HEK293 (cell line): ENCODE data around the gene MS4A14.

Experiments
- CTCF ChIA-PET: fragments of 350-600 bp; formaldehyde crosslinking; extraction: SDS; loops from one replicate; lab custom pipeline; 2021; ENCODE audit warnings: antibody characterized with exemption; lab: Yijun Ruan, JAX
- POLR2A ChIA-PET: fragments of 300-600 bp; formaldehyde crosslinking; extraction: SDS; loops from one replicate; lab custom pipeline; 2020; ENCODE audit warnings: antibody characterized with exemption, inconsistent platforms; lab: Yijun Ruan, JAX
- H3K27ac ChIP-seq: fragments of 200-500 bp; sonication (Bioruptor generic); 2 replicates; pipeline ENCODE4 v1.5.1; 2014; ENCODE audit warnings: low read depth, low read length, control low read depth, inconsistent platforms; ENCODE audit errors: extremely low read depth
- H3K36me3 ChIP-seq, 2 experiments: fragments of 200-500 bp in 1 of 2; sonication (Bioruptor generic) in 1 of 2; 1 replicate in 1 of 2; 2 replicates in 1 of 2; pipeline ENCODE4 v1.5.1; 2014 to 2017; ENCODE audit warnings: inconsistent platforms in 2 of 2, low read length in 2 of 2; ENCODE audit not compliant: control insufficient read depth in 2 of 2, insufficient read depth in 1 of 2
- H3K4me1 ChIP-seq: fragments of 200-500 bp; sonication (Bioruptor generic); 2 replicates; pipeline ENCODE4 v1.5.1; 2014; ENCODE audit warnings: mild to moderate bottlenecking, low read length, inconsistent platforms; ENCODE audit not compliant: control insufficient read depth, insufficient read depth
- H3K4me3 ChIP-seq: 2 replicates; pipeline ENCODE4 v1.5.1; 2011; ENCODE audit warnings: low read depth, mild to moderate bottlenecking, control low read depth, low read length, moderate library complexity
- H3K9me3 ChIP-seq: fragments of 200-500 bp; sonication (Bioruptor generic); 2 replicates; pipeline ENCODE4 v1.5.1; 2014; ENCODE audit warnings: low read depth, low read length, inconsistent platforms; ENCODE audit not compliant: control insufficient read depth, insufficient read depth
- EGR2 ChIP-seq: fragments of 450-650 bp; formaldehyde crosslinking; IDR thresholded peaks from 2 replicates; pipeline ENCODE4 v1.5.1; 2016; ENCODE audit warnings: low read depth, missing biosample characterization, missing genetic modification characterization
- IKZF3 ChIP-seq: fragments of 450-650 bp; IDR thresholded peaks from 2 replicates; pipeline ENCODE4 v1.5.0; 2018; ENCODE audit warnings: missing biosample characterization, mild to moderate bottlenecking, missing genetic modification characterization, moderate library complexity
- MEIS1 ChIP-seq: sonication (generic); formaldehyde crosslinking; IDR thresholded peaks from 2 replicates; pipeline ENCODE4 v1.8.1; 2022; ENCODE audit warnings: missing genetic modification reagents, mild to moderate bottlenecking, borderline replicate concordance
- RBAK ChIP-seq: fragments of 450-650 bp; formaldehyde crosslinking; IDR thresholded peaks from 2 replicates; pipeline ENCODE4 v1.5.1; 2016; ENCODE audit warnings: missing biosample characterization, missing genetic modification characterization
- SCRT2 ChIP-seq: fragments of 450-650 bp; formaldehyde crosslinking; IDR thresholded peaks from 2 replicates; pipeline ENCODE4 v1.5.1; 2016; ENCODE audit warnings: missing biosample characterization, missing genetic modification characterization
- SP2 ChIP-seq: fragments of 450-650 bp; formaldehyde crosslinking; IDR thresholded peaks from 2 replicates; pipeline ENCODE4 v1.5.1; 2016; ENCODE audit warnings: missing biosample characterization, missing genetic modification characterization
- ZBTB20 ChIP-seq: fragments of 450-650 bp; formaldehyde crosslinking; IDR thresholded peaks from 2 replicates; pipeline ENCODE4 v1.5.1; 2016; ENCODE audit warnings: missing biosample characterization, missing genetic modification characterization
- ZBTB26 ChIP-seq: fragments of 450-650 bp; formaldehyde crosslinking; optimal IDR thresholded peaks from 2 replicates; pipeline ENCODE3; 2016; ENCODE audit warnings: missing biosample characterization, mild to moderate bottlenecking, missing genetic modification characterization
- ZFP69B ChIP-seq: fragments of 450-650 bp; formaldehyde crosslinking; IDR thresholded peaks from 2 replicates; pipeline ENCODE4 v1.5.1; 2016; ENCODE audit warnings: missing biosample characterization, missing genetic modification characterization
- ZIC2 ChIP-seq: fragments of 450-650 bp; formaldehyde crosslinking; IDR thresholded peaks from 2 replicates; pipeline ENCODE4 v1.5.1; 2016; ENCODE audit warnings: missing biosample characterization, missing genetic modification characterization
- ZNF133 ChIP-seq: fragments of 450-650 bp; formaldehyde crosslinking; IDR thresholded peaks from 2 replicates; pipeline ENCODE4 v1.5.1; 2016; ENCODE audit warnings: missing biosample characterization, missing genetic modification characterization
- ZNF221 ChIP-seq: fragments of 450-650 bp; formaldehyde crosslinking; IDR thresholded peaks from 2 replicates; pipeline ENCODE4 v1.5.1; 2017; ENCODE audit warnings: missing biosample characterization, missing genetic modification characterization, borderline replicate concordance
- ZNF239 ChIP-seq: fragments of 450-650 bp; formaldehyde crosslinking; IDR thresholded peaks from 2 replicates; pipeline ENCODE4 v1.5.1; 2016; ENCODE audit warnings: missing biosample characterization, missing genetic modification characterization
- ZNF274 ChIP-seq, 2 experiments: fragments of 200-500 bp in 1 of 2; fragments of 450-650 bp in 1 of 2; sonication (Bioruptor generic) in 1 of 2; formaldehyde crosslinking in 1 of 2; IDR thresholded peaks; 2 replicates each; pipeline versions ENCODE4 v1.5.1 to v1.6.1; 2014 to 2016; ENCODE audit warnings: borderline replicate concordance in 1 of 2, inconsistent platforms in 1 of 2, low read length in 1 of 2, missing biosample characterization in 1 of 2, missing genetic modification characterization in 1 of 2
- ZNF302 ChIP-seq: fragments of 450-650 bp; formaldehyde crosslinking; IDR thresholded peaks from 2 replicates; pipeline ENCODE4 v1.5.1; 2016; ENCODE audit warnings: missing biosample characterization, missing genetic modification characterization, low read depth
- ZNF600 ChIP-seq: fragments of 450-650 bp; formaldehyde crosslinking; IDR thresholded peaks from 2 replicates; pipeline ENCODE4 v1.5.1; 2016; ENCODE audit warnings: missing biosample characterization, missing genetic modification characterization
- ZNF654 ChIP-seq: fragments of 450-650 bp; formaldehyde crosslinking; IDR thresholded peaks from 2 replicates; pipeline ENCODE4 v1.5.1; 2016; ENCODE audit warnings: low read depth, missing biosample characterization, missing genetic modification characterization
- ZNF747 ChIP-seq: fragments of 450-650 bp; formaldehyde crosslinking; IDR thresholded peaks from 2 replicates; pipeline ENCODE4 v1.5.1; 2016; ENCODE audit warnings: missing biosample characterization, missing genetic modification characterization
- ZNF76 ChIP-seq: fragments of 450-650 bp; formaldehyde crosslinking; IDR thresholded peaks from 2 replicates; pipeline ENCODE4; 2016; ENCODE audit warnings: low read depth, missing biosample characterization, missing genetic modification characterization, borderline replicate concordance
- ZNF843 ChIP-seq: fragments of 450-650 bp; formaldehyde crosslinking; IDR thresholded peaks from 2 replicates; pipeline ENCODE4 v1.5.1; 2016; ENCODE audit warnings: missing biosample characterization, missing genetic modification characterization
- ZSCAN16 ChIP-seq: fragments of 450-650 bp; formaldehyde crosslinking; IDR thresholded peaks from 2 replicates; pipeline ENCODE4 v1.5.1; 2016; ENCODE audit warnings: missing biosample characterization, missing genetic modification characterization
- ZSCAN30 ChIP-seq: fragments of 450-650 bp; IDR thresholded peaks from 2 replicates; pipeline ENCODE4 v1.5.1; 2018; ENCODE audit warnings: missing biosample characterization, mild to moderate bottlenecking, missing genetic modification characterization, moderate library complexity
- ZSCAN4 ChIP-seq: fragments of 450-650 bp; formaldehyde crosslinking; IDR thresholded peaks from 2 replicates; pipeline ENCODE4 v1.5.1; 2017; ENCODE audit warnings: missing biosample characterization, missing genetic modification characterization
- TF ChIP-seq, protein P1 (sequence below): fragments of 450-650 bp; formaldehyde crosslinking; IDR thresholded peaks from 2 replicates; pipeline ENCODE4 v1.5.1; 2017; ENCODE audit warnings: missing biosample characterization, missing genetic modification characterization

The MS4A14 gene

GRCh38 chr11:60371386-60371785 is 24.9 kb upstream of the MS4A14 start:
- Histone ChIP-seq H3K4me3 (no peak overlapping the region), H3K36me3 (no peaks in the 10 kb centered on the region), H3K4me1 (0 out of 2 replicates have a peak, but pooled peaks cover 3% of the 10 kb centered on the region), H3K27ac (no peak overlapping the region), H3K9me3 (no peaks in the 10 kb centered on the region)
- TF ChIP-seq ZNF133 (tag by site-specific recombination) (no peak), ZSCAN4 (tag by site-specific recombination) (no peak), EGR2 (tag by site-specific recombination) (no peak), ZNF843 (tag by site-specific recombination) (no peak)
- POLR2A ChIA-PET, result no interaction called here
- CTCF ChIA-PET, result interaction anchor here (0.6 to 3.8 kb wide), 3 partner anchors 8 to 105 kb away, joined by 4 to 15 read pairs (median 4); no protein-coding TSS in a partner anchor

GRCh38 chr11:60371854-60372253 is 24.4 kb upstream of the MS4A14 start:
- ChIA-PET CTCF (interaction anchor here (1.2 to 3.8 kb wide), 2 partner anchors 9 to 106 kb away, joined by 4 to 15 read pairs; no protein-coding TSS in a partner anchor), POLR2A (no interaction called here)
- Histone ChIP-seq H3K4me3 (no peak overlapping the region), H3K27ac (no peak overlapping the region), H3K36me3 (no peaks in the 10 kb centered on the region), H3K9me3 (no peaks in the 10 kb centered on the region), H3K4me1 (0 out of 2 replicates have a peak, but pooled peaks cover 3% of the 10 kb centered on the region)
- TF ChIP-seq RBAK (tag by site-specific recombination) (no peak), SP2 (tag by site-specific recombination) (no peak), ZFP69B (tag by site-specific recombination) (no peak), ZNF654 (tag by site-specific recombination) (no peak), SCRT2 (tag by site-specific recombination) (no peak), ZBTB20 (no peak), ZNF274 (IDR thresholded peaks at IDR 0.05; ENCODE audit: low read length) (no peak), ZNF274 (tag by site-specific recombination; IDR thresholded peaks at IDR 0.05; ENCODE audit: borderline replicate concordance) (no peak), MEIS1 (CRISPR knock-in tag) (no peak), ZNF221 (no peak), ZSCAN16 (no peak), ZNF600 (no peak), ZBTB26 (tag by site-specific recombination) (no peak), ZSCAN30 (no peak), IKZF3 (tag by site-specific recombination) (no peak), ZNF302 (tag by site-specific recombination) (no peak), ZNF747 (tag by site-specific recombination) (no peak), ZNF239 (no peak), ZIC2 (tag by site-specific recombination) (no peak), ZNF76 (tag by site-specific recombination) (no peak)
- TF ChIP-seq, protein P1, sequence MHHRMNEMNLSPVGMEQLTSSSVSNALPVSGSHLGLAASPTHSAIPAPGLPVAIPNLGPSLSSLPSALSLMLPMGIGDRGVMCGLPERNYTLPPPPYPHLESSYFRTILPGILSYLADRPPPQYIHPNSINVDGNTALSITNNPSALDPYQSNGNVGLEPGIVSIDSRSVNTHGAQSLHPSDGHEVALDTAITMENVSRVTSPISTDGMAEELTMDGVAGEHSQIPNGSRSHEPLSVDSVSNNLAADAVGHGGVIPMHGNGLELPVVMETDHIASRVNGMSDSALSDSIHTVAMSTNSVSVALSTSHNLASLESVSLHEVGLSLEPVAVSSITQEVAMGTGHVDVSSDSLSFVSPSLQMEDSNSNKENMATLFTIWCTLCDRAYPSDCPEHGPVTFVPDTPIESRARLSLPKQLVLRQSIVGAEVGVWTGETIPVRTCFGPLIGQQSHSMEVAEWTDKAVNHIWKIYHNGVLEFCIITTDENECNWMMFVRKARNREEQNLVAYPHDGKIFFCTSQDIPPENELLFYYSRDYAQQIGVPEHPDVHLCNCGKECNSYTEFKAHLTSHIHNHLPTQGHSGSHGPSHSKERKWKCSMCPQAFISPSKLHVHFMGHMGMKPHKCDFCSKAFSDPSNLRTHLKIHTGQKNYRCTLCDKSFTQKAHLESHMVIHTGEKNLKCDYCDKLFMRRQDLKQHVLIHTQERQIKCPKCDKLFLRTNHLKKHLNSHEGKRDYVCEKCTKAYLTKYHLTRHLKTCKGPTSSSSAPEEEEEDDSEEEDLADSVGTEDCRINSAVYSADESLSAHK (tag by site-specific recombination), result no peak
